Germinal center (tissue), 1 donor: ENCODE measurements around the gene CAGE1.
A peak's percentile ranks its signal among the peaks of the same experiment; 100 is the strongest.
"Not testable (repeated sequence)": the region's sequence is repeated elsewhere in the genome, so short reads cannot be mapped to it uniquely, and the experiment has no call there.

Experiments
- DNase-seq: peaks from one replicate; pipeline ENCODE4 v3.0.0; 2012; ENCODE audit warnings: mixed read lengths, low spot score

Gene CAGE1

DNA sequence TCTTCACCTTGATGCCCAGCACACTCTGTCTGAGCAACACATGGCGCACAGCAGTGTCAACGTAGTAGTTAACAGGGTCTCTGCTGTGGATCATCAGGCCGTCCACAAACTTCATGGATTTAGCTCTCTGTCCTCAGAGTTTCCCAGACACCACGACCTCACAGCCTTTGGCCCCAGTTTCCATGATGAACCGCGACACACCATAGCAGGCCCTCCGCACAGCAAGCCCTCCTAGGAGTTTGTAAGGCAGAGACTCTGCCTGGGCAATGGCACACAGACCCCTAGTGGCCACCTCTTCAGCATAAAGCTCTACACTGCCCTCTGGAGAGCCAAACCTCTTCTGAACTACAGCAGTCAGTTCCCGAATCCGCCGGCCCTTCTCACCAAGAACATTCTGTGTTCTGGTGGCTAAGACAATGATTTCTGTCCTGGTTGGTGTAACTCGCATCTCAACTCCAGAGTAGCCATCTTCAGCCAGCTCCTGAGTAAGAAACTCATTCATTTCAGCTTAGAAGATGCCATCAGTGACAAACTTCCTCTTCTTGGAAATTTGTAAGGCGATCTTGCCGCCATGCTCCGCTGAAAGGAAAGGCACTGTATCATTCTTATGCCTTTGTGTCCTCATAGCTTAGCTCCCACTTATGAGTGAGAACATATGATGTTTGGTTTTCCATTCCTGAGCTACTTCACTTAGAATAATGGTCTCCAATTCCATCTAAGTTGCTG, 50.4 kb downstream of the CAGE1 start:
- DNase-seq = peak; percentile 11

DNA sequence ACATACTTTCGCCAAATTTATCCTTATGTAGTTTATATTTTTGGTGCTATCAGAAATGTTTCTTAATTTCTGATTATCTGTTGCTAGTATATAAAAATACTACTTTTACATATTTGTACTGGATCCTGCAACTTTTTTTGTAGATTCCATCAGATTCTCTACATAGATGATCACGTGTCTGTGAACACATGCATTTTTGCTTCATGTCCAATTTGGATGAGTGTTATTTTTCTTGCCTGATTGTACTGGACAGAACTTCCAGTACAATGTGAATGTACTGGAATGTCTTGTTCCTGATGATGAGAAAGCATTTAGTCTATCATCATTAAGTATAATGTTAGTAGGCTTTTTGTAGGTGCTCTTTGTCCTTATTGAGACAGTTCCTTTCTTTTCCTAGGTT, 51.5 kb downstream of the CAGE1 start:
- DNase-seq = no peak

DNA sequence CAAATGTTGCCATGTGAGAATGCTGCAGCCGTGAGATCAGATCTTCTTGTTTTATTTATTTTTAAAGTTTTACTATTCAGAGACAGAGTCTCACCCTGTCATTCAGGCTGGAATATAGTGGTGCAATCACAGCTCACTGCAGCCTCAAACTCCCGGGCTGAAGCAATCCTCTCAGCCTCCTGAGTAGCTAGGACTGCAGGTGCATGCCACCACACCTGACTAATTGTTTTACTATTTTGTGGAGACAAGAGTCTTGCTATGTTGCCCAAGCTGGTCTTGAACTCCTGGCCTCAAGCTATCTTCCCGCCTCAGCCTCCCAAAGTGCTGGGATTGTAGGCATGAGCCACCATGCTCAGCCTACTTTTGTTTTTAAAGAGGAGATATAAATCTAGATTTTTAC, 54.0 kb downstream of the CAGE1 start:
- no peak for DNase-seq

GRCh38 chr6:7334685-7335084, 54.9 kb downstream of the CAGE1 start:
- no peak for DNase-seq

- DNase-seq = no peak
Measured at GRCh38 chr6:7332090-7332745, 57.3 kb downstream of the CAGE1 start.

DNA sequence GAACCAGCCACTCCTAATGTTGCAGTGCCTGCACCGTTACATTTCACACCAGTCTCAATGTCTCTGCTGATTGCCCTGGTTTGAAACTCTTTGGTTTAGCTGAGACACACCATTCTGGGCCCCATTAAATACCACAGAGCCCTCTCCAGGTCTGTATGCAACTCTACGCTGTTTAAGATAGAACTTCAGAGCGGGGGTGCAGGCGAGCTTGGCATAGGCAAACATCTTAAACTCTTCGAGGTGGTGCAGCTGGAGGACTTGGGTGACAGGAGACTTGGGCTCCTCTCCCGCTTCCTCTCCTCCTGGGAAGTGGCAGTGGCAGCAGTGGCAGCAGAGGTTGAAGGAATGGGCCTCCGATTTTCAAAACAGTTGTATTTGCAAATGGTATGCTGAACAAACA, 58.1 kb downstream of the CAGE1 start:
- no peak for DNase-seq

DNA sequence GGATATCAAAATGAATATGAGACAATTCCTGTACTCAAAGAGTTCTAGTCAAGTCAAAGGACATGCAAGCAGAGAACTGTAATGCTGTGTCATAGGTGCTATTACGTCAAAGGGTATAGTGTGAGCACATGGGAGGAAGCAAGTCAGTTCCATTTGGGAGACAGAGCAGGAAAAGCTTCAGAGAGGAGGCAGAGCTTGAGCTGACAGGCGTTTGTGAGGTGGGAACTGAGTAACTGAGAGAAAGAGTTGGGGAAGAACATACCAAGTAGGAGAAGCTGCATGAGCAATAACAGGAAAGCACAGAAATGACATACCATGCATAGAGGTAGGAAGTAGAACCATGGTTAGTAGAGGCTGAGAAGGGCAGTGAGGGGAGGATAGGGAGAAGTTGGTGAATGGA, 61.3 kb downstream of the CAGE1 start:
- no peak for DNase-seq

GRCh38 chr6:7325750-7326149, 63.8 kb downstream of the CAGE1 start:
- no peak for DNase-seq

- peak; percentile 6 for DNase-seq
Measured at GRCh38 chr6:7324520-7324919, 65.0 kb downstream of the CAGE1 start.

GRCh38 chr6:7323074-7323473, 66.5 kb downstream of the CAGE1 start:
- DNase-seq = no peak

GRCh38 chr6:7321866-7322265, 67.7 kb downstream of the CAGE1 start:
- not testable (repeated sequence) for DNase-seq

DNA sequence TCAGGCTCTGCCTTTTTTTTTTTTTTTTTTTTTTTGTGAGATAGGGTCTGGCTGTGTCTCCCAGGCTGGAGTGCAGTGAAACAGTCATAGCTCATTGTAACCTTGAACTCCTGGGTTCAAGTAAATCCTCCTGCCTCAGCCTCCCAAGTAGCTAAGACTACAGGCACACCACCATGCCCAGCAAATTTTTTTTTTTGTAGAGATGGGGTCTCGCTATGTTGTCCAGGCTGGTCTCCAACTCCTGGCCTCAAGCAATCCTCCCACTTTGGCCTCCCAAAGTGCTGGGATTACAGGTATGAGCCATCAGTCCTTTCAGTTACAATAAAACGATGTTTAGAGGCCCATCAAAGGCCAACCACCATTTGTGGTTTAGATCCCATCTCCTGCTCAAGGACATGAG, 70.1 kb downstream of the CAGE1 start:
- DNase-seq = not testable (repeated sequence)

GRCh38 chr6:7317538-7317937, 72.0 kb downstream of the CAGE1 start:
- no peak for DNase-seq

DNA sequence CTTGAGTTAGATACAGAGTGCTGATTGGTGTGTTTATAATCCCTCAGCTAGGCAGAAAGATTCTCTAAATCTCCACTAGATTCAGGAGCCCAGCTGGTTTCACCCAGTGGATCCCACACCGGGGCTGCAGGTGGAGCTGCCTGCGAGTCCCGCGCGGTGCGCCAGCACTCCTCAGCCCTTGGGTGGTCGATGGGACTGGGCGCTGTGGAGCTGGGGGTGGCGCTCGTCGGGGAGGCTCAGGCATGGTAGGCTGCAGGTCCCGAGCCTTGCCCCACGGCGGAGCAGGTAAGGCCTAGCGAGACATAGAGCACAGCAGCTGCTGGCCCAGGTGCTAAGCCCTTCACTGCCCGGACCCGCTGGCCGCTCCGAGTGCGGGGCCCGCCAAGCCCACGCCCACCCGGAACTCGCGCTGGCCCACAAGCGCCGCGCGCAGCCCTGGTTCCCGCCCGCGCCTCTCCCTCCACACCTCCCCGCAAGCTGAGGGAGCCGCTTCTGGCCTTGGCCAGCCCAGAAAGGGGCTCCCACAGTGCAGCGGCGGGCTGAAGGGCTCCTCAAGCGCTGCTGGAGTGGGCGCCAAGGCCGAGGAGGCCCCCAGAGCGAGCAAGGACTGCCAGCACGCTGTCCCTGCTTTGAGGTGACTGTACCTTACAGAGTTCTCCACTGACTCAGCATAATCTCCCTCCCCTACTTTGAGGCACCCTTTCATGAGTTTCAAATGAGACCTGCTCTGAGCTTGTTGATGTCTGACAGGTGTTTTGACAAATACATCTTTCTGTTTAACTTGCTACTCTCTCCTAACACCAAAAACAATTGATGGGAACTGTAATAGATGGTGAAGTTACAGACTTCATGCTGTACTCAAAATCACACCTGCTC, 72.6 kb downstream of the CAGE1 start:
- no peak for DNase-seq

DNA sequence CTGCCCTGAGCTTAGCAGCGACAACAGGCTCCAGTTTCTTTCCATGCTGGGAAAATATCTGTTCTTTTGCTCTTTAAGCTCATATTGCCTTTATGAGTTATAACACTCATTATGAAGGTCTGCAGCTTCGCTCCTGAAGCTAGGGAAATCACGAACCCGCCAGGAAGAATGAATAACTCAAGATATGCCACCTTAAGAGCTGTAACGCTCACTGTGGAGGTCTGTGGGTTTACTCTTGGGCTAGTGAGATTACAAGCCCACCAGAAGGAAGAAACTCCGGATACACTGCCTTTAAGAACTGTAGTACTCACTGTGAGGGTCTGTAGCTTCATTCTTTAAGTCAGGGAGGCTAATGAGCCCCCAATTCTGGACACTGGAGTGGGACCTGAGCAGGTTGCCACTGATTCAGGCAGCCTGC, 73.6 kb downstream of the CAGE1 start:
- DNase-seq = no peak

DNA sequence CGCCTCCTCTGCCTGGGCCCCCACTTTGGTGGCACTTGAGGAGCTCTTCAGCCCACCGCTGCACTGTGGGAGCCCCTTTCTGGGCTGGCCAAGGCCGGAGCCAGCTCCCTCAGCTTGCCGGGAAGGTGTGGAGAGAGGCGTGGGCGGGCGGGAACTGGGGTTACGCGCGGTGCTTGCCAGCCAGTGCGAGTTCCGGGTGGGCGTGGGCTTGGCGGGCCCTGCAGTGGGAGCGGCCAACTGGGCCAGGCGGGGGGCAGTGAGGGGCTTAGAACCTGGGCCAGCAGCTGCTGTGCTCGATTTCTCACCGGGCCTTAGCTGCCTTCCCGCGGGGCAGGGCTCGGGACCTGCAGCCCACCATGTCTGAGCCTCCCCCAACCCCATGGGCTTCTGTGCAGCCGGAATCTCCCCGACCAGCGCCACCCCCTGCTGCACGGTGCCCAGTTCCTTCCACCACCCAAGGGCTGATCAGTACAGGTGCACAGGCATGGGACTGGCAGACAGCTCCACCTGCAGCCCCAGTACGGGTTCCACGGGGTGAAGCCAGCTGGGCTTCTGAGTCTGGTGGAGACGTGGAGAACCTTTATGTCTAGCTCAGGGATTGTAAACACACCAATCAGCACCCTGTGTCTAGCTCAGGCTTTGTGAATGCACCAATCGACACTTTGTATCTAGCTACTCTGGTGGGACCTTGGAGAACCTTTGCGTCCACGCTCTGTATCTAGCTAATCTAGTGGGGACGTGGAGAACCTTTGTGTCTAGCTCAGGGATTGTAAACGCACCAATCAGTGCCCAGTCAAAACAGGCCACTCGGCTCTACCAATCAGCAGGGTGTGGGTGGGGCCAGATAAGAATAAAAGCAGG, 74.2 kb downstream of the CAGE1 start:
- DNase-seq = not testable (repeated sequence)

DNA sequence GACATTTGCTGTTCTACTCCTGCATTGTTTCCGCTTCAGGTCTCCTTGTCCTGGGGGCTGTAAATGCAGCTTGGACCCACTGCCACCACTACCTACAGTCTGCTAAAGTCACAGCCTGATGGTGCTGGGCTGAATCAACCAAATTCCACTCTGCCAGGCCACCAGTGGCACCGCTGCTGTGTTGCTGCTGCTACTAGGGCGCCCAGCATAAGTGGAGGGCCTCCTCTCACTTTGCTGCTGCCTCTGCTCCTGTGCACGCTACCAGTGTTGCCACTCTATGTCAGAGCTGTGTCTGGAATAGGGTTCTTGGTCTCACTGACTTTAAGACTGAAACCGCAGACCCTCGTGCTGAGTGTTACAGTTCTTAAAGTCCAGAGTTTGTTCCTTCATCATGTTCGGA, 75.1 kb downstream of the CAGE1 start:
- DNase-seq = no peak

DNA sequence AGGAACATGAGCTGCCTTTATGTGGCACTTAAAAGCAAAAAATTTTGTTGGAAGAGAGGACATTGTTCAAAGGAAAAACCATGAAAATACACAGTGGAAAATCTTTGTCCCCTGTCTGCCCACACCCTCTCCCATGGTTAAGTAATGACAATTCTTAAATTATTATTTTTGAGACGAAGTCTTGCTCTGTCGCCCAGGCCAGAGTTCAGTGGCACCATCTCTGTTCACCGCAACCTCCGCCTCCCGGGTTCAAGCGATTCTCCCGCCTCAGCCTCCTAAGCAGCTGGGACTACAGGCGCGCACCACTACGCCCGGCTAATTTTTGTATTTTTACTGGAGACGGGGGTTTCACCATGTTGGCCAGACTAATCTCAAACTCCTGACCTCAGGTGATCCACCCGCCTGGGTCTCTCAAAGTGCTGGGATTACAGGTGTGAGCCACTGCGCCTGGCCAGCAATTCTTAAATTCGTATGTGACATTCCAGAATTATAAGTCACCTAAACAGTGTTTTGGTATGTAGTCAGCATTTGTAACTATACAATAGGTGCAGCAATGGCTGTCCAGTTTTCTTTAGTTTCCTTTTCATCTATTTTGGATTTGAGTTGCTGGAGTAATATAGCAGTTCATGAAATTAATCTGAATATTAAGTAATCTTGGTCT, 75.9 kb downstream of the CAGE1 start:
- DNase-seq = no peak

- peak; percentile 98 for DNase-seq
Measured at GRCh38 chr6:7312616-7313504, 76.7 kb downstream of the CAGE1 start, which contains the start of gene SSR1. Gene SSR1, minus strand, starts transcription at chr6:7313199. Its CDS starts 79 bp downstream, at chr6:7313120.
